Loucy (cell line): ENCODE data around the gene ABHD17A.

Experiments used
- H2AFZ ChIP-seq: fragments of 200-600 bp; sonication (generic); 2 replicates; pipeline ENCODE4 v1.6.0; 2016; ENCODE audit warnings: antibody characterized with exemption, mild to moderate bottlenecking, low read length, moderate library complexity
- H3F3A ChIP-seq: fragments of 200-600 bp; 2 replicates; pipeline ENCODE4 v1.6.0; 2016; ENCODE audit warnings: antibody characterized with exemption, low read depth, mild to moderate bottlenecking
- H3K27me3 ChIP-seq: fragments of 200-600 bp; sonication (generic); 2 replicates; pipeline ENCODE4 v1.6.1; 2014; ENCODE audit warnings: low read length, mild to moderate bottlenecking; ENCODE audit not compliant: insufficient read depth, poor library complexity, severe bottlenecking
- H3K36me3 ChIP-seq: fragments of 200-600 bp; sonication (generic); 2 replicates; pipeline ENCODE4 v1.6.1; 2016; ENCODE audit warnings: low read length; ENCODE audit not compliant: insufficient read depth
- H3K4me1 ChIP-seq: fragments of 200-600 bp; sonication (generic); 2 replicates; pipeline ENCODE4 v1.5.1; 2014; ENCODE audit warnings: low read length, mild to moderate bottlenecking; ENCODE audit not compliant: insufficient read depth, poor library complexity, severe bottlenecking
- H3K4me2 ChIP-seq: fragments of 200-600 bp; sonication (generic); 2 replicates; pipeline ENCODE4 v1.6.0; 2014; ENCODE audit warnings: antibody characterized with exemption, low read length, low read depth, mild to moderate bottlenecking; ENCODE audit not compliant: poor library complexity, severe bottlenecking
- H3K4me3 ChIP-seq: fragments of 200-600 bp; sonication (generic); 2 replicates; pipeline ENCODE4 v1.5.1; 2014; ENCODE audit warnings: low read length, mild to moderate bottlenecking, mixed read lengths; ENCODE audit not compliant: poor library complexity, severe bottlenecking
- H3K79me2 ChIP-seq: fragments of 200-600 bp; sonication (generic); 2 replicates; pipeline ENCODE4 v1.6.1; 2014; ENCODE audit warnings: low read length; ENCODE audit not compliant: insufficient read depth
- H3K9ac ChIP-seq: fragments of 200-600 bp; sonication (generic); 2 replicates; pipeline ENCODE4 v1.6.0; 2014; ENCODE audit warnings: mild to moderate bottlenecking, low read depth, low read length, moderate library complexity; ENCODE audit not compliant: poor library complexity, severe bottlenecking
- H3K9me2 ChIP-seq: fragments of 200-600 bp; sonication (generic); replicated peaks from 2 replicates; pipeline ENCODE4 v1.6.1; 2016; ENCODE audit warnings: low read depth, low read length, mixed read lengths
- H3K9me3 ChIP-seq: fragments of 200-600 bp; sonication (generic); 2 replicates; pipeline ENCODE4 v1.6.1; 2014; ENCODE audit warnings: mild to moderate bottlenecking, antibody characterized with exemption, low read length, low read depth; ENCODE audit not compliant: insufficient read depth
- H4K20me1 ChIP-seq: fragments of 200-600 bp; sonication (generic); 2 replicates; pipeline ENCODE4 v1.6.0; 2014; ENCODE audit warnings: antibody characterized with exemption, low read length, mild to moderate bottlenecking; ENCODE audit not compliant: insufficient read depth, poor library complexity, severe bottlenecking
- CTCF ChIP-seq: fragments of 200-600 bp; sonication (generic); conservative IDR thresholded peaks from 2 replicates; pipeline ENCODE4 v1.5.1; 2014; ENCODE audit warnings: mild to moderate bottlenecking, antibody characterized with exemption, low read length
- EZH2phosphoT487 ChIP-seq: fragments of 200-600 bp; IDR thresholded peaks from 2 replicates; pipeline ENCODE4 v1.6.1; 2018; ENCODE audit warnings: antibody characterized with exemption, mild to moderate bottlenecking, moderate library complexity, borderline replicate concordance

Gene ABHD17A

GRCh38 chr19:1837222-1837565 lies 48.1 kb downstream of the ABHD17A start:
- H3K4me2 ChIP-seq = no peak overlapping the region
- no peaks in the 10 kb centered on the region for H3F3A ChIP-seq
- no peak overlapping the region for H3K9ac ChIP-seq
- no peaks in the 10 kb centered on the region for H3K27me3 ChIP-seq
- H3K9me3 ChIP-seq = no peaks in the 10 kb centered on the region
- no peaks in the 10 kb centered on the region for H3K9me2 ChIP-seq
- H3K4me1 ChIP-seq = no peaks in the 10 kb centered on the region
- no peak for TF ChIP-seq EZH2phosphoT487
- no peak for TF ChIP-seq CTCF
- H4K20me1 ChIP-seq = peaks cover 27% of the 10 kb centered on the region
- H3K4me3 ChIP-seq = no peak overlapping the region
- peaks cover 77% of the 10 kb centered on the region; the same call in 1 of the 2 replicates for H3K79me2 ChIP-seq
- H2AFZ ChIP-seq = no peak overlapping the region
- no peaks in the 10 kb centered on the region for H3K36me3 ChIP-seq

- Histone ChIP-seq H2AFZ (no peak overlapping the region), H4K20me1 (peaks cover 27% of the 10 kb centered on the region), H3K27me3 (no peaks in the 10 kb centered on the region), H3F3A (no peaks in the 10 kb centered on the region), H3K4me2 (no peak overlapping the region), H3K9me3 (no peaks in the 10 kb centered on the region), H3K4me3 (no peak overlapping the region), H3K9ac (no peak overlapping the region), H3K36me3 (no peaks in the 10 kb centered on the region), H3K4me1 (no peaks in the 10 kb centered on the region), H3K79me2 (peaks cover 72% of the 10 kb centered on the region; the same call in 1 of the 2 replicates), H3K9me2 (no peaks in the 10 kb centered on the region)
- no peak for TF ChIP-seq CTCF
- no peak for TF ChIP-seq EZH2phosphoT487
Measured at GRCh38 chr19:1836458-1837221, 48.7 kb downstream of the ABHD17A start.

GRCh38 chr19:1833540-1833939 lies 51.8 kb downstream of the ABHD17A start:
- H4K20me1 ChIP-seq = peaks cover 20% of the 10 kb centered on the region
- no peaks in the 10 kb centered on the region for H3K27me3 ChIP-seq
- no peaks in the 10 kb centered on the region for H3F3A ChIP-seq
- no peak overlapping the region for H3K4me2 ChIP-seq
- H3K9ac ChIP-seq = no peak overlapping the region
- H3K79me2 ChIP-seq = peaks cover 47% of the 10 kb centered on the region; the same call in 1 of the 2 replicates
- TF ChIP-seq CTCF = no peak
- TF ChIP-seq EZH2phosphoT487 = no peak
- H3K4me1 ChIP-seq = no peaks in the 10 kb centered on the region
- no peaks in the 10 kb centered on the region for H3K9me3 ChIP-seq
- no peaks in the 10 kb centered on the region for H3K9me2 ChIP-seq
- H3K4me3 ChIP-seq = no peak overlapping the region
- H3K36me3 ChIP-seq = peaks cover 2% of the 10 kb centered on the region; the same call in 1 of the 2 replicates
- H2AFZ ChIP-seq = no peak overlapping the region
